Measurements from ENCODE around the gene CCDC88A.

- TF ChIP-seq CTCF (IDR thresholded peaks at IDR 0.05) (no peak), POLR2A (IDR thresholded peaks at IDR 0.05) (no peak)
These were observed 1.2 kb upstream of the CCDC88A start for GRCh38 chr2:55420871-55421270.

Data from adrenal gland (tissue), 5 donors.